AG09319 (cell line): ENCODE results near the gene DDX47.
A peak's percentile ranks its signal among the peaks of the same experiment; 100 is the strongest.
"Not testable (repeated sequence)": the region's sequence is repeated elsewhere in the genome, so short reads cannot be mapped to it uniquely, and the experiment has no call there.

ENCODE experiments used
- DNase-seq: peaks from one replicate; pipeline ENCODE4 v3.0.0-alpha.2; 2010; ENCODE audit warnings: low read depth; ENCODE audit errors: extremely low read depth
- CTCF ChIP-seq: IDR thresholded peaks from 2 replicates; pipeline ENCODE4 v1.5.1; 2011; ENCODE audit warnings: low read depth, mild to moderate bottlenecking, inconsistent platforms, low read length, moderate library complexity

DDX47 gene

GRCh38 chr12:12839003-12839395 is 25.9 kb downstream of the DDX47 start:
- TF ChIP-seq CTCF = no peak
- DNase-seq = no peak

GRCh38 chr12:12839439-12839838 is 26.3 kb downstream of the DDX47 start:
- DNase-seq = not testable (repeated sequence)

- TF ChIP-seq CTCF = no peak
- peak; percentile 25 for DNase-seq
Observed at GRCh38 chr12:12839873-12840579, 26.9 kb downstream of the DDX47 start.

GRCh38 chr12:12840580-12840899 is 27.4 kb downstream of the DDX47 start:
- TF ChIP-seq CTCF = no peak
- no peak for DNase-seq

- not testable (repeated sequence) for DNase-seq
Observed at GRCh38 chr12:12841428-12841827, 28.3 kb downstream of the DDX47 start.

GRCh38 chr12:12845794-12846243 is 32.7 kb downstream of the DDX47 start:
- no peak for DNase-seq
- no peak for TF ChIP-seq CTCF

- not testable (repeated sequence) for DNase-seq
Observed at GRCh38 chr12:12846780-12847179, 33.6 kb downstream of the DDX47 start.

GRCh38 chr12:12853435-12853834 is 40.3 kb downstream of the DDX47 start:
- TF ChIP-seq CTCF = no peak
- no peak for DNase-seq

- TF ChIP-seq CTCF = no peak
- no peak for DNase-seq
Observed at GRCh38 chr12:12859690-12860089, 46.5 kb downstream of the DDX47 start.
